Measurements from ENCODE around the gene PPP4R2.

The PPP4R2 gene

DNA sequence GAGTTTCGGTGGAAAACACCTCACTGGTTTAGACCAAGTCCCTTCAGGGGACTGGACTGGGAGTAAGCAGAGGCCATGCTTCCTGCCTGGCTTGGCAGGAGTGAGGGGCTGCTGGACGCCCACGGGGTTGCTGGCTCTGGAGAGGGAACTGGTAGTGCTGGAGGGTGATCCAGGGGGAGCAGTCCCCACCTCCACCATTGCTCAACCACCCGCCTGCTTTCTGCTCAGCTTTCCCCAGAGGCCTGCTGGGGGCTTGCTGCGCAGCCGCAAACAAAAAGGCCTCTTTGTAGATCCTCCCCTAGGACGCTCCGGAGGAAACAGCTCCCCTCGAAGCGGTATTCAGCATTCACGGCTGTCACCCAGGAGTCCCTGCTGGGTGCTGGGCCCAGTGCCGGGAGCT lies 98.3 kb downstream of the PPP4R2 start:
- no peaks in the 10 kb centered on the region for H3K36me3 ChIP-seq (ENCODE audit: low read length)
- no peaks in the 10 kb centered on the region for H3F3A ChIP-seq (ENCODE audit: insufficient read depth)
- no peak for TF ChIP-seq EZH2phosphoT487 (conservative IDR thresholded peaks at IDR 0.05; ENCODE audit: low read length)
- TF ChIP-seq CTCF (IDR thresholded peaks at IDR 0.05; ENCODE audit: insufficient read depth, low read length, poor library complexity, severe bottlenecking): no peak
- H3K27me3 ChIP-seq (ENCODE audit: low read length): no peaks in the 10 kb centered on the region
- H3K79me2 ChIP-seq (ENCODE audit: insufficient read depth, low read length): no peaks in the 10 kb centered on the region
- H3K4me3 ChIP-seq (ENCODE audit: insufficient read depth, low read length, poor library complexity, severe bottlenecking): no peak overlapping the region
- H3K9me2 ChIP-seq (replicated peaks; ENCODE audit: insufficient read depth, low read length): no peaks in the 10 kb centered on the region
- no peak overlapping the region for H3K27ac ChIP-seq (ENCODE audit: low read depth, low read length)
- H3K4me2 ChIP-seq (ENCODE audit: low read depth, low read length, poor library complexity, severe bottlenecking): no peak overlapping the region
- no peak overlapping the region for H3K9ac ChIP-seq (ENCODE audit: low read length)
- no peak overlapping the region for H2AFZ ChIP-seq (ENCODE audit: low read depth, low read length, severe bottlenecking)
- H4K20me1 ChIP-seq (ENCODE audit: low read depth, low read length): no peaks in the 10 kb centered on the region
- H3K9me3 ChIP-seq (ENCODE audit: insufficient read depth, low read length): no peaks in the 10 kb centered on the region

GRCh38 chr3:73096169-73096568 lies 99.6 kb downstream of the PPP4R2 start:
- Histone ChIP-seq H3F3A (ENCODE audit: insufficient read depth) (no peaks in the 10 kb centered on the region), H2AFZ (ENCODE audit: low read depth, low read length, severe bottlenecking) (no peak overlapping the region), H3K9ac (ENCODE audit: low read length) (no peak overlapping the region), H3K27me3 (ENCODE audit: low read length) (no peaks in the 10 kb centered on the region), H3K36me3 (ENCODE audit: low read length) (no peaks in the 10 kb centered on the region), H3K27ac (ENCODE audit: low read depth, low read length) (no peak overlapping the region), H3K9me3 (ENCODE audit: insufficient read depth, low read length) (no peaks in the 10 kb centered on the region), H4K20me1 (ENCODE audit: low read depth, low read length) (no peaks in the 10 kb centered on the region), H3K79me2 (ENCODE audit: insufficient read depth, low read length) (no peaks in the 10 kb centered on the region), H3K4me3 (ENCODE audit: insufficient read depth, low read length, poor library complexity, severe bottlenecking) (no peak overlapping the region), H3K9me2 (replicated peaks; ENCODE audit: insufficient read depth, low read length) (no peaks in the 10 kb centered on the region), H3K4me2 (ENCODE audit: low read depth, low read length, poor library complexity, severe bottlenecking) (no peak overlapping the region)
- TF ChIP-seq EZH2phosphoT487 (conservative IDR thresholded peaks at IDR 0.05; ENCODE audit: low read length) (no peak), CTCF (IDR thresholded peaks at IDR 0.05; ENCODE audit: insufficient read depth, low read length, poor library complexity, severe bottlenecking) (no peak)

- Histone ChIP-seq H3K9ac (ENCODE audit: low read length) (no peak overlapping the region), H3K27ac (ENCODE audit: low read depth, low read length) (no peak overlapping the region), H3K36me3 (ENCODE audit: low read length) (no peaks in the 10 kb centered on the region), H3K27me3 (ENCODE audit: low read length) (no peaks in the 10 kb centered on the region), H3F3A (ENCODE audit: insufficient read depth) (no peaks in the 10 kb centered on the region), H3K79me2 (ENCODE audit: insufficient read depth, low read length) (no peaks in the 10 kb centered on the region), H3K4me3 (ENCODE audit: insufficient read depth, low read length, poor library complexity, severe bottlenecking) (no peak overlapping the region), H4K20me1 (ENCODE audit: low read depth, low read length) (no peaks in the 10 kb centered on the region), H3K9me3 (ENCODE audit: insufficient read depth, low read length) (no peaks in the 10 kb centered on the region), H3K4me2 (ENCODE audit: low read depth, low read length, poor library complexity, severe bottlenecking) (no peak overlapping the region), H3K9me2 (replicated peaks; ENCODE audit: insufficient read depth, low read length) (no peaks in the 10 kb centered on the region), H2AFZ (ENCODE audit: low read depth, low read length, severe bottlenecking) (no peak overlapping the region)
- no peak for TF ChIP-seq CTCF (IDR thresholded peaks at IDR 0.05; ENCODE audit: insufficient read depth, low read length, poor library complexity, severe bottlenecking)
Observed at GRCh38 chr3:73098026-73098425, 101.4 kb downstream of the PPP4R2 start.

DNA sequence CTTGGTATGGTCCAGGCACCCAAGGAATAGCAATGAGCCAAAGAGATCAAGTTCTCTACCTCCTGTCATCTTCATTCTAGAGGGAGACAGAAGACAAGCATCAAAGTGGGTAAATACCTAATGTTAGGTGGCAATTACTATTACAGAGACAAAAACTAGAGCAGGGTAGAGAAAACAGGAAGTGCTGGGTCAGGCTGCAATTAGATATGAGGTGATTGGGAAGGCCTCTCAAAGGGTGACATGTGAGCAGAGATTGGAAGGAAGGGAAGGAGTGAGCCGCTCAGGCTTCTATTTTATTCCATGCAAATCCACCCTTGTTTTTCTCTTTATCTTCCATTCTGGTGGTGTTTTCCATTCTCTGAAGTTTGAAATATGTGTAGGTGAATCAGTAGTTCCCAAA lies 102.3 kb downstream of the PPP4R2 start:
- Histone ChIP-seq H4K20me1 (ENCODE audit: low read depth, low read length) (no peaks in the 10 kb centered on the region), H3K9me2 (replicated peaks; ENCODE audit: insufficient read depth, low read length) (no peaks in the 10 kb centered on the region), H2AFZ (ENCODE audit: low read depth, low read length, severe bottlenecking) (no peak overlapping the region), H3K27me3 (ENCODE audit: low read length) (no peaks in the 10 kb centered on the region), H3K36me3 (ENCODE audit: low read length) (no peaks in the 10 kb centered on the region), H3K79me2 (ENCODE audit: insufficient read depth, low read length) (no peaks in the 10 kb centered on the region), H3K9me3 (ENCODE audit: insufficient read depth, low read length) (no peaks in the 10 kb centered on the region), H3K4me3 (ENCODE audit: insufficient read depth, low read length, poor library complexity, severe bottlenecking) (no peak overlapping the region), H3K4me2 (ENCODE audit: low read depth, low read length, poor library complexity, severe bottlenecking) (no peak overlapping the region), H3K9ac (ENCODE audit: low read length) (no peak overlapping the region), H3F3A (ENCODE audit: insufficient read depth) (no peaks in the 10 kb centered on the region), H3K27ac (ENCODE audit: low read depth, low read length) (no peak overlapping the region)
- TF ChIP-seq EZH2phosphoT487 (conservative IDR thresholded peaks at IDR 0.05; ENCODE audit: low read length) (no peak), CTCF (IDR thresholded peaks at IDR 0.05; ENCODE audit: insufficient read depth, low read length, poor library complexity, severe bottlenecking) (no peak)
